Measurements from ENCODE around the gene ARHGAP26.

GRCh38 chr5:142926549-142926948 is 156.4 kb downstream of the ARHGAP26 start:
- no peak for TF ChIP-seq EP300 (IDR thresholded peaks at IDR 0.05)
- no peak for TF ChIP-seq CTCF (IDR thresholded peaks at IDR 0.05)
- no peak for TF ChIP-seq POLR2A (IDR thresholded peaks at IDR 0.05)

All from sigmoid colon (tissue), 4 donors.